Cardiac fibroblast (primary cell): ENCODE results near the gene PRKCB.

ENCODE experiments used
- DNase-seq, 2 donors: peaks; one replicate each; pipeline versions ENCODE4 v3.0.0 to v3.0.0-alpha.2; 2010; ENCODE audit warnings: low read depth in 2 of 2
- H3K4me3 ChIP-seq, 2 donors: replicated peaks in 1 of 2; 1 replicate in 1 of 2; 2 replicates in 1 of 2; pipeline ENCODE4 v1.5.1; 2011; ENCODE audit warnings: low read depth in 2 of 2, low read length in 2 of 2, mild to moderate bottlenecking in 2 of 2, moderate library complexity in 1 of 2
- TF ChIP-seq, protein P1 (sequence below): IDR thresholded peaks from one replicate; pipeline ENCODE4 v1.5.1; 2011; ENCODE audit warnings: low read depth, mild to moderate bottlenecking, low read length, inconsistent platforms

The PRKCB gene

DNA sequence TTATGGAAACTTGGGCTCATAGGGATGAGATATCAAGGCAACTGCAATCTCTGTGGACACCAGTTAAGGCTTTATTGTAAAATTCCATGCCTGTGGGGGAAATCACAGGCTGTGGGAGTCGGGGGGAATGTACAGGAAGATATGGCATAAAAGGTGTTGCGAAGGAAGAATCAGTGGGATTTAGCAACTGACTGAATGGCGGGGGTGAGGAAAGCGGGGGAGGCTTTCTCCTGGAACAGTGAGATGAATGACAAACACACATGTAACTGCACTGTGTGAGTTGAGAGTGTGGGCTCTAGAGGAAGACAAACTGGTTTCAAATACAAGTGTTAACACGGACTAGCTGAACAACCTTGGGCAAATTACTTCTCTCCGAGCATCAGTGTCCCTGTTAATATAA lies 143.7 kb downstream of the PRKCB start:
- TF ChIP-seq, protein P1, sequence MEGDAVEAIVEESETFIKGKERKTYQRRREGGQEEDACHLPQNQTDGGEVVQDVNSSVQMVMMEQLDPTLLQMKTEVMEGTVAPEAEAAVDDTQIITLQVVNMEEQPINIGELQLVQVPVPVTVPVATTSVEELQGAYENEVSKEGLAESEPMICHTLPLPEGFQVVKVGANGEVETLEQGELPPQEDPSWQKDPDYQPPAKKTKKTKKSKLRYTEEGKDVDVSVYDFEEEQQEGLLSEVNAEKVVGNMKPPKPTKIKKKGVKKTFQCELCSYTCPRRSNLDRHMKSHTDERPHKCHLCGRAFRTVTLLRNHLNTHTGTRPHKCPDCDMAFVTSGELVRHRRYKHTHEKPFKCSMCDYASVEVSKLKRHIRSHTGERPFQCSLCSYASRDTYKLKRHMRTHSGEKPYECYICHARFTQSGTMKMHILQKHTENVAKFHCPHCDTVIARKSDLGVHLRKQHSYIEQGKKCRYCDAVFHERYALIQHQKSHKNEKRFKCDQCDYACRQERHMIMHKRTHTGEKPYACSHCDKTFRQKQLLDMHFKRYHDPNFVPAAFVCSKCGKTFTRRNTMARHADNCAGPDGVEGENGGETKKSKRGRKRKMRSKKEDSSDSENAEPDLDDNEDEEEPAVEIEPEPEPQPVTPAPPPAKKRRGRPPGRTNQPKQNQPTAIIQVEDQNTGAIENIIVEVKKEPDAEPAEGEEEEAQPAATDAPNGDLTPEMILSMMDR, result no peak
- no peak for DNase-seq
- no peak overlapping the region for H3K4me3 ChIP-seq

DNA sequence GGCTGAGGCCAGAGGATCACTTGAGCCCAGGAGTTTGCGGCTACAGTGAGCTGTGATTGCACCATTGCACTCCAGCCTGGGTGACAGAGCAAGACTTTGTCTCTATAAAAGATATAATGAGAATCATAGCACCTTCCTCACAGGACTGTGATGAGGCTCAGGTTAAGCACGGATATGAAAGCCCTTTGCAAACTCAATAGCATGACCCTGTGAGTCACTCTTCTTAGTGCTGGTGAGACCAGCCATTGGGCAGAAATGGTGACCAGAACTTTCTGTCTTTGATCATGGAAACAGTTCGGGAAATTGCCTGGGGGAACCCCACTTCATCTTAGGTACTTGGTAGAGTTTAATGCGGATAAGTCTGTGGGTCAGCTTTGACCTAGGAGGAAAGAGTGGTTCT lies 144.2 kb downstream of the PRKCB start:
- TF ChIP-seq, protein P1, result no peak
- H3K4me3 ChIP-seq, result no peak overlapping the region
- no peak for DNase-seq

DNA sequence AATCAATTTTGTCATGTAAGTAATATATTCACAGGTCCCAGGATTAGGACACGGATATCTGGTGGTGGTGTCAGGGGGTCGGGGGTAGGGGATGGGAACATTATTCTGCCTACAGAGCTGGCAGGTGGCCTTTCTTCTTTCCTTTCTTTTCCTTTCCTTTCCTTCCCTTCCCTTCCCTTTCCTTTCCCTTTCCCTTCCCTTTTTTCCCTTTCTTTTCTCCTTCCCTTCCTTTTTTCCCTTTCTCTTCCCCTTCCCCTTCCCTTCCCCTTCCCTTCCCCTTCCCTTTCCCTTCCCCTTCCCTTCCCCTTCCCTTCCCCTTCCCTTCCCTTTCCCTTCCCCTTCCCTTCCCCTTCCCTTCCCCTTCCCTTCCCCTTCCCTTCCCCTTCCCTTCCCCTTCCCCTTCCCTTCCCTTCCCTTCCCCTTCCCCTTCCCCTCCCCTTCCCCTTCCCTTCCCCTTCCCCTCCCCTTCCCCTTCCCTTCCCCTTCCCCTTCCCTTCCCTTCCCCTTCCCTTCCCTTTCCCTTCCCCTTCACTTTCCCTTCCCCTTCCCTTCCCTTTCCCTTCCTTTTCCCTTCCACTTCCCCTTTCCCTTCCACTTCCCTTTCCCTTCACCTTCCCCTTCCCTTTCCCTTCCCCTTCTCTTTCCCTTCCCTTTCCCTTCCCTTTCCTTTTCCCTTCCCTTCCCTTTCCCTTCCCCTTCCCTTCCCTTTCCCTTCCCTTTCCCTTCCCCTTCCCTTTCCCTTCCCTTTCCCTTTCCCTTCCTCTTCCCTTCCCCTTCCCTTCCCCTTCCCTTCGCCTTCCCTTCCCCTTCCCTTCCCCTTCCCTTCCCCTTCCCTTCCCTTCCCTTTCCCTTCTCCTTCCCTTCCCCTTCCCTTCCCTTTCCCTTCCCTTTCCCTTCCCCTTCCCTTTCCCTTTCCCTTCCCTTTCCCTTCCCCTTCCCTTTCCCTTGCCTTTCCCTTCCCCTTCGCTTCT lies 145.9 kb downstream of the PRKCB start:
- H3K4me3 ChIP-seq, result no peak overlapping the region
- TF ChIP-seq, protein P1, result no peak
- DNase-seq, result no peak

DNA sequence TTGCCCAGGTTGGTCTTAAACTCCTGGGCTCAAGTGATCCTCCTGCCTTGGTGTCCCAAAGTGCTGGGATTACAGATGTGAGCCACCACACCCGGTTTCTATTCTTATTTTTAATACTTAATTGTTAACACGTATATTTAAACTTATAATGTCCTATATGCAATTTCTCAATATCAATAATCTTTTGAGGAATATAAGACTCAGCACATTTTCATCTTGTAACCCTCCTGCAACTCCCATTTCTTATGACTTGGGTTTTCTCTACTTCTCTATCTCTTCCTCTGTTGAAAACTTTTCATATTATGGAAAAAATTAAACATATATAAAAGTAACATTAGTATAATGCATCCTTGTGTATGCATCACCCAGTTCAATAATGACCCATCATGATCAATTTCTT lies 150.7 kb downstream of the PRKCB start:
- TF ChIP-seq, protein P1, result no peak
- no peak overlapping the region for H3K4me3 ChIP-seq
- no peak for DNase-seq

DNA sequence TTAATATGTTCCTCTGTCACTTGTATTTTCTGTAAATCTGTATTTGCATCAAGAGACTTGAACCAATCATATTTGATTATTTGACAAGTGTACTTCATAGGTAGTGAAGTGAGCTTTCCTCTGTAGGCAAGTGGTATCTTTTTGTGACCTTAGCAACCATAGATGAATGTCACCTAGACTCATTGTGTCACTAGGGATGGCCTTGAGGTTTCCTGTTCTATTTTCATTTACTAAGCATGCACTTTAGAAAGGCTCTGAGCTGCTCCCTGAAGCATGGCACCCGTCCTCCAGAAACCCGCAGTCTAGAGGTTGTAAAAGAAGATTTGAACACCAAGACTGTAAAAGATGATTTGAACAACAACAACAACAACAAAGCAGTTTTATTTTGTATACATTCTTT lies 151.7 kb downstream of the PRKCB start:
- H3K4me3 ChIP-seq, result no peak overlapping the region
- DNase-seq, result no peak

DNA sequence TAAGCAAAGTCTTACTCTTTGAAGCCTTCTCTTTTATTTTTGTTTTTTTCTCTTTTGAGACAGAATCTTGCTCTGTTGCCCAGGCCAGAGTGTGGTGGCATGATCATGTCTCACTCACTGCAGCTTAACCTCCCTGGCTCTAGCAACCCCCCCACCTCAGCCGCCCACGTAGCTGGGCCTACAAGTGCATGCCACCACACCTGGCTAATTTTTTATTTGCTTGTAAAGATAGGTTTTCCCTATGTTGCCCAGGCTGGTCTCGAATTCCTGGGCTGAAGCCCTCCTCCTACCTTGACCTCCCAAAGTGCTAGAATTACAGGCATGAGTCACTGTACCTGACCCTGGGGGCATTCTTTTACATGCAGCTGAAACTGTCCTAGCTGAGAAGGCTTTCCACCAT lies 154.7 kb downstream of the PRKCB start:
- DNase-seq, result no peak
- H3K4me3 ChIP-seq, result no peak overlapping the region
- TF ChIP-seq, protein P1, result no peak

More for the DNA sequence above, 151.7 kb downstream of the PRKCB start:
- TF ChIP-seq, protein P1, result no peak
